ENCODE measurements around the gene KLF18.

KLF18 gene

DNA sequence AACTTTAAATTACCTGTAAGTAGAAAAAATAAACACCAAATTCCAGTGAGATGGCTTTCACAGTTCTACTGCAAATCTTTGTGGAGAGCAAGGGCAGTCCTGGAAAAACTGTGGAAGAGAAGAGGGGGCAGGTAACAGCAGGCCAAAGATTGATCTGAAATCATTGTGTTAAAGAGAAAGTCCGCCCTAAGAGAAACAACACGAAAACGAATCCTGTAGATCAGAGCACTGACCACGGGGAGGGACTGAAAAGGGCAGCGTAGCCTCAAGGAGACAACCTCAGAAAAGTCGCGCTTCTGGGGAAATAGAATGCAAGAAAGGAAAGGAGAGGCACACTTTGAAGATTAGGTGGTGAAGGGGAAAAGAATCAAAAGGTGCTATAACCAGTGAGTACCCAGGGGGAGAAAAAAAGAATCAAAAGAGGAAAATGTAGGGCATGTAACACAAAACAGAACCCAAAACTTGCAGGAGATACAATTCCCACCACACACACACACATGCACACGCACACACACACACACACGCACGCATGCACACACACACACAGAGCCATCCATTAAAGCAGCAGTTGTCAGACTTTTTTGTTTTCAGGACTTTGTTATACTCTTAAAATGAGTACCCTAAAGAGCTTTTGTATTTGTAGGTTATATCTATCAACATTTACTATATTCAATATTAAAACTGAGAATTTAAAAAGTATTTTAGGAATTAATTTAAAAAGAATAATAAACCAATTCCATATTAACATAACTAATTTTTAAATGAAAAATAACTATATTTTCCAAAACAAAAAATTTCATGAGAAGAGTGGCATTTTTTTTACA is 50.8 kb downstream of the KLF18 start:
- in situ Hi-C loops (cut with HindIII; ENCODE audit: low pct_ligation_motif_present, low pct_unique_long_range_greater_than_20kb, low sequenced_read_pairs), result no loop called here
- DNase-seq, result no peak

DNA sequence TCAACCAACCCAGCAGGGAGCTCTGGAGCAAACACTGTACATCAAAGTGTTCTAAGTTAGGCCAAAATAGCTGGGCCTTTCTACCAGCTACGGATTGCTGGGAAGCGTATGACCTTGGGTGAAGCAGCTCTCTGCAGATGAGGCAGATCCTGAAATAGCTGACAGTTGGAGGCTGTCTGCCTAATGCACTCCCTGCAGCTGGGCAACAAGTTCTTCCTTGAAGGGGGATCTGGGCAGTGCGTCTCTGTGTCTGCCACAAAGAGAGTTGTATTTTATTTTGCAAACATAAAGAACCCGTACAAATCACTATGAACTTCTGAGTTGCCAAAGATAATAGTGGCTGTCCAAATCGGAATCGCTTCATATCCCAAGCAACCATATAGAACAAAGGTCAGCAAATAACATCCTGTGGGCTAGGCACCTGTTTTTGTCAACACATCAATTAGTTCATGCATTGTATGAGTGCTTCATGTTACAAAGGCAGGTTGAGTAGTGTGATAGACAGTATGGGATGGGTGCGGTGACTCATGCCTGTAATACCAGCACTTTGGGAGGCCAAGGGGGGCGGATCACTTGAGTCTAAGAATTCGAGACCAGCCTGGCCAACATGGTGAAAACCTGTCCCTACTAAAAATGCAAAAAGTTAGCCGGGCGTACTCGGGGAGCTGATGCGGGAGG is 51.9 kb downstream of the KLF18 start:
- in situ Hi-C loops (cut with HindIII; ENCODE audit: low pct_ligation_motif_present, low pct_unique_long_range_greater_than_20kb, low sequenced_read_pairs), result no loop called here
- no peak for DNase-seq

Measured in ACHN (cell line).